Tongue (tissue), 2 donors: ENCODE data around the gene ALKBH3. TPM values are rescaled to one million over a fixed set of nuclear protein-coding genes. Genes with fewer than 3 reads are reported as not detected.
A peak's percentile ranks its signal among the peaks of the same experiment; 100 is the strongest.

Experiments used
- DNase-seq: peaks from one replicate; pipeline ENCODE4 v3.0.0-alpha.2; 2015
- total RNA-seq: library from RNA; depleted of rRNA; stranded (reverse); fragments of >200 nt; gene quantifications from one replicate; pipeline ENCODE4 v1.2.3, GENCODE V29; 2014

ALKBH3 gene
- 27.3 TPM for total RNA-seq

GRCh38 chr11:43880640-43881159, at the start of gene ALKBH3:
TSS of gene ALKBH3 (plus strand) at chr11:43880831. CDS start at chr11:43882653, 1,822 bp downstream.
- DNase-seq: peak; percentile 96

- DNase-seq: no peak
These were observed 49.6 kb upstream of the ALKBH3 start for GRCh38 chr11:43830928-43831440.

GRCh38 chr11:43832536-43832935, 48.1 kb upstream of the ALKBH3 start:
- no peak for DNase-seq

- DNase-seq: peak; percentile 79
These were observed 47.0 kb upstream of the ALKBH3 start for GRCh38 chr11:43833657-43834073.

- DNase-seq: peak; percentile 14
These were observed 46.3 kb upstream of the ALKBH3 start for GRCh38 chr11:43834286-43834685.

- peak; percentile 83 for DNase-seq
These were observed 45.5 kb upstream of the ALKBH3 start for GRCh38 chr11:43835104-43835503.

GRCh38 chr11:43837879-43838278, 42.8 kb upstream of the ALKBH3 start:
- DNase-seq: peak; percentile 35

GRCh38 chr11:43842021-43842420, 38.6 kb upstream of the ALKBH3 start:
- no peak for DNase-seq

GRCh38 chr11:43845816-43846215, 34.8 kb upstream of the ALKBH3 start:
- no peak for DNase-seq

- DNase-seq: peak; percentile 83
These were observed 28.5 kb upstream of the ALKBH3 start for GRCh38 chr11:43852057-43852636.

GRCh38 chr11:43853781-43854180, 26.9 kb upstream of the ALKBH3 start:
- DNase-seq: no peak

- DNase-seq: no peak
These were observed 23.6 kb upstream of the ALKBH3 start for GRCh38 chr11:43856993-43857392.

GRCh38 chr11:43861141-43861540, 19.5 kb upstream of the ALKBH3 start:
- no peak for DNase-seq

- no peak for DNase-seq
These were observed 14.1 kb upstream of the ALKBH3 start for GRCh38 chr11:43866520-43866919.

- no peak for DNase-seq
These were observed 13.7 kb upstream of the ALKBH3 start for GRCh38 chr11:43866969-43867368.

- peak; percentile 5 for DNase-seq
These were observed 11.6 kb upstream of the ALKBH3 start for GRCh38 chr11:43868852-43869567.

- no peak for DNase-seq
These were observed 9.6 kb upstream of the ALKBH3 start for GRCh38 chr11:43871051-43871450.

GRCh38 chr11:43872995-43873394, 7.6 kb upstream of the ALKBH3 start:
- no peak for DNase-seq

- DNase-seq: no peak
These were observed 6.6 kb upstream of the ALKBH3 start for GRCh38 chr11:43874078-43874477.

GRCh38 chr11:43874738-43875137, 5.9 kb upstream of the ALKBH3 start:
- DNase-seq: no peak

GRCh38 chr11:43879789-43880639, 617 bp upstream of the ALKBH3 start:
- DNase-seq: no peak

- DNase-seq: no peak
These were observed 12.2 kb downstream of the ALKBH3 start for GRCh38 chr11:43892851-43893250.

GRCh38 chr11:43894546-43894945, 13.9 kb downstream of the ALKBH3 start:
- no peak for DNase-seq
